Activated CD8-positive, alpha-beta memory T cell treated with anti-CD3 and anti-CD28 coated beads for 4 hours (primary cell): ENCODE data around the gene NPSR1.

Experiments used
- DNase-seq, 2 donors: peaks; one replicate each; pipeline ENCODE4 v3.0.0-alpha.2; 2020; ENCODE audit warnings: low read depth in 2 of 2

Gene NPSR1

GRCh38 chr7:34720289-34720688 is 62.3 kb downstream of the NPSR1 start:
- no peak for DNase-seq

GRCh38 chr7:34723338-34723737 is 65.3 kb downstream of the NPSR1 start:
- no peak for DNase-seq

GRCh38 chr7:34723866-34724490 is 66.0 kb downstream of the NPSR1 start:
- no peak for DNase-seq

GRCh38 chr7:34726221-34726620 is 68.2 kb downstream of the NPSR1 start:
- DNase-seq = no peak

- no peak for DNase-seq
Observed at GRCh38 chr7:34727464-34727995, 69.5 kb downstream of the NPSR1 start.

GRCh38 chr7:34728156-34728555 is 70.1 kb downstream of the NPSR1 start:
- no peak for DNase-seq

DNA sequence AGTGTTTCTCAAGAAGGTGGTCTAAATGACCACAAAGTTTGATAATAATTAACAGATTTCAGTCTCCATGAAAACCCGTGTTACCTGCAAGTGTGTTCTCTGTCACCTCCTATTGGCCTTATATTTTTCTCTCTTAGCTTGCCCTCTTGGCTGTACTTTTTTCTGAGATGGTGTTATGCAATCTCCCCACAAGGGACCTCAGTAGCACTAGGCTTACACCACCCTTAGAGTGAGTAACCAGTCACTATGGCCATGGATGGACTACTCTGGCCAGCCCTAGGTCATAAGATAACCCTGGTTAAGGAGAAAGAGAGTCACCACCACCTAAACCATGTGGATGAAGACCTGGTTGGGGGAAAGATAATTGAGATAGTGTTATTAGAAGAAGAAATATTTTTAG is 76.8 kb downstream of the NPSR1 start:
- no peak for DNase-seq

GRCh38 chr7:34735526-34735925 is 77.5 kb downstream of the NPSR1 start:
- DNase-seq = no peak

DNA sequence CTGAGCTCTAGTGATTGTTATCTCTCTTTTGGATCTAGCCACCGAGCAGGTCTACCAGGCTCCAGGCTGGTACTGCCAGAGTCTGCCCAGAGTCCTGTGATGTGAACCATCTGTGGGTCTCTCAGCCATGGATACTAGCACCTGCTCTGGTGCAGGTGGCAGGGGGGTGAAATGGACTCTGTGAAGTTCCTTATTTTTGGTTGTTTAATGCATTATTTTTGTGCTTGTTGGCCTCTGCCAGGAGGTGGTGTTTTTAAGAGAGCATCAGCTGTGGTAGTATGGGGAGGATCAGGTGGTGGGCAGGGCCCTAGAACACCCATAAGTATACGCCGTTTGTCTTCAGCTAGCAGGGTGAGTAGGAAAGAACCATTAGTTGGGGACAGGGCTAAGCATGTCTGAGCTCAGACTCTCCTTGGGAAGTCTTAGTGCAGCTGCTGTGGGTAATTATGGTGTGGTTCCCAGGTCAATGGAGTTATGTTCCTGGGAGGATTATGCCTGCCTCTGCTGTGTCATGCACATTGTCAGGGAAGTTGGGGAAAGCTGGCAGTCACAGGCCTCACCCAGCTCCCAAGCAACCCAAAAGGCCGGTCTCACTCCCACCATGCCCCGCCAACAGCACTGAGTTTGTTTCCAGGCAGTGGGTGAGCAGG is 81.8 kb downstream of the NPSR1 start:
- DNase-seq = no peak

DNA sequence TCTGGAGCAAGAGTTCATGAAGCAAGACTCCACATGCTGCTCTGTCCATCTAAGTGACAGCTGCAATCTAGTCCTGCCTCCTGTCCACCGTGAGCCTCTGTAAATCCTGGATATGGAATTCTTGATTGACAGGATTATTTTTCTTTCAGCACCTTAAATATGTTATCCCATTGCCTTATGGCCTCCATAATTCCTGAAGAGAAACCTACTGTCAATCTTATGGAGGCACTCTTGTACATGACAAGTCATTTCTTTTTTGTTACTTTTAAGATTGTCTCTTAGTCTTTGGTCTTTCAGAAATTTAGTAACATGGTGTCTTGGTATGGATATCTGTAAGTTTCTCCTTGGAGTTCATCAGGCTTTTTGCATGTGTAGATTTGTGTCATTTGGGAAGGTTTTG is 82.8 kb downstream of the NPSR1 start:
- no peak for DNase-seq

- DNase-seq = no peak
Observed at GRCh38 chr7:34747176-34747781, 89.3 kb downstream of the NPSR1 start.

- no peak for DNase-seq
Observed at GRCh38 chr7:34747867-34748727, 90.1 kb downstream of the NPSR1 start.

- no peak for DNase-seq
Observed at GRCh38 chr7:34748728-34749089, 90.7 kb downstream of the NPSR1 start.

GRCh38 chr7:34749446-34749845 is 91.4 kb downstream of the NPSR1 start:
- no peak for DNase-seq

GRCh38 chr7:34750209-34750608 is 92.2 kb downstream of the NPSR1 start:
- DNase-seq = no peak

GRCh38 chr7:34750636-34751035 is 92.6 kb downstream of the NPSR1 start:
- no peak for DNase-seq

DNA sequence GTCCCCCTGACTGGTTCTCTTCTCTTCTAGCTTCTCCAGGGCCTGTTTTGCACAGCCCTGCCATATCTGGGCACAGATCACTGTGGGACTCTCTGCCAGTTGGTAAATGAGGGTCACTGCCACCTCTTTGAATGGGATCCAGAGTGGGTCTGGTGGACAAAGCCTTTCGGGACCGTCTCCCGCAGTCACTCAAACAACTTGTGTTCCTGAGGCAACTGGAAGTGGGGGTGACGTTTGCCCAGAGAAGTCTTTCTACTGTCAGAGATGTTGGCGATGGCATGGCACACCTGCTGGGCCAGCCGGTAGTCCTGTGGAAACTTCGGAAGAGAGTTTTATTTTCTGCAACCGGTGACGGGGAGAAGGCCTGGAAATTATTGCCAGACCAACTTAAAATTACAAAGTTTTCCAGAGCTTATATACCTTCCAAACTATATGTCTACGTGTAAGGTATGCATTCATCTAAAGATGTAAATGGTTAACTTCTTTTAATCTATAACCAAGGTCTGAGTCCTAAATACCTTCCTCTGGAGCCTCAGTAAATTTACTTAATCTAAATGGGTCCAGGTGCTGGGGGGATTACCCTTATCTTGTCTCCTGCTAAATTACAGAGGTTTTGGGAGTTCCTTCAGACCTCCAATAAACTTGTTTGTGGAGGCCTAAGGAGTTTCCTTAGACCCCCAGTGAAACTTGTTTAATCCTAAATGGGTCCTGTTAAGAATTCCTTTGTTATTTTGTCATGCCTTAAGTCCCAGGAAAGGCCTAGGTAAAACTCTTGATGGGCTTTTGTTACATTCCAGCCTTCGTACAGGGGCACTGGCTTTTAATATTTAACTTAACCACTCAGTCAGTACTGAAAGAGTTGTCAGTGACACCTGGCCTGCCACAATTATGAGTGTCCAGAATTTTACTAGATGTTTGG is 94.0 kb downstream of the NPSR1 start:
- DNase-seq = no peak

- DNase-seq = no peak
Observed at GRCh38 chr7:34752929-34753328, 94.9 kb downstream of the NPSR1 start.

DNA sequence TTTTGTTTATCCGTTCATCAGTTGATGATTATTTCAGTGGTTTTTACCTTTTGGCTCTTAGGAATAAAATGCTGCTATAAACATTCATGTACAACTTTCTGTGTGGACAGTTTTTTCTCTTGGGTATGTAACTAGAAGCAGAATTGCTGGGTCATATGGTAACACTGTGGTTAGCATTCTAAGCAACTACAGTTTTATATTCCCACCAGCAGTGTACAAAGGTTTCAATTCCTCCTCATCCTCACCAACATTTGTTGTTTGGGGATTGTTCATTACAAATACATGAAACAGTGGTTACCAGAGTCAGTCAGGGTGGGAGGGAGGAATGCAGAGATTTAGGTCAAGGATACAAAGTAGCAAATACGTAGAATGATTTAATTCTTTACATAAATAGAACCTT is 97.0 kb downstream of the NPSR1 start:
- DNase-seq = no peak

GRCh38 chr7:34756025-34756437 is 98.0 kb downstream of the NPSR1 start:
- DNase-seq = no peak

DNA sequence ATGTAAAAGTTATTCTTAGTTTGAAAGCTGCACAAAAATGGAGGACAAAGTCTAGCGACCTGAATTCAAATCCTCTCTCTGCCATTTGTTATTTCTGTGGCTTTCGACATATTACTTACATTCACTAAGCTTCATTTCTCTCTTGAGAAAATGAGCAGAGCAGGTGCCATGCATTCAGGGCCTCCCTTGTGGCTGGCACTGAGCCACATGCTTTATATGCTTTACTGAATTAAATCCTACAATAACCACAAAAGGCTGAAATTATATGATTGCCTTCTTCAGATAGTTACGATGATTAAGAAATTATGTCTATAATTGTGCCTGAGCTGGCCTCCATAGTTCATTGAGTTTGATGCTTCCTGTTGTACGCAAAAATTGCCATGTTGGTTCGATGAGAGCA is 98.7 kb downstream of the NPSR1 start:
- DNase-seq = no peak
